ENCODE measurements around the gene CMSS1.

GRCh38 chr3:100179692-100180349 is 362.2 kb downstream of the CMSS1 start:
- TF ChIP-seq REST (IDR thresholded peaks at IDR 0.05; ENCODE audit: insufficient read depth in 1 of 2, low read depth in 2 of 2, low read length in 2 of 2): no peak
- no peak for TF ChIP-seq POLR2AphosphoS5 (IDR thresholded peaks at IDR 0.05; ENCODE audit: low read depth, low read length)
